Iris pigment epithelial cell (primary cell): ENCODE measurements around the gene POLA2.
"Not testable (repeated sequence)": the region's sequence is repeated elsewhere in the genome, so short reads cannot be mapped to it uniquely, and the experiment has no call there.

Experiments used
- DNase-seq: peaks from one replicate; pipeline ENCODE4 v3.0.0-alpha.2; 2011; ENCODE audit warnings: low read depth

Gene POLA2

GRCh38 chr11:65241692-65242091 lies 20.1 kb upstream of the POLA2 start:
- DNase-seq, result no peak

- no peak for DNase-seq
These were observed 19.4 kb upstream of the POLA2 start for GRCh38 chr11:65242389-65242788.

- DNase-seq, result no peak
These were observed 18.0 kb upstream of the POLA2 start for GRCh38 chr11:65243797-65244196.

- not testable (repeated sequence) for DNase-seq
These were observed 16.7 kb upstream of the POLA2 start for GRCh38 chr11:65245046-65245445.

GRCh38 chr11:65246506-65246905 lies 15.3 kb upstream of the POLA2 start:
- DNase-seq, result no peak

GRCh38 chr11:65248184-65248710 lies 13.5 kb upstream of the POLA2 start:
- DNase-seq, result not testable (repeated sequence)

GRCh38 chr11:65251476-65251875 lies 10.3 kb upstream of the POLA2 start:
- peak; percentile 61 for DNase-seq

GRCh38 chr11:65254724-65255123 lies 7.0 kb upstream of the POLA2 start:
- peak; percentile 37 for DNase-seq

- no peak for DNase-seq
These were observed 2.8 kb upstream of the POLA2 start for GRCh38 chr11:65258988-65259387.

- no peak for DNase-seq
These were observed 1.5 kb upstream of the POLA2 start for GRCh38 chr11:65260302-65260701.

- DNase-seq, result no peak
These were observed 789 bp upstream of the POLA2 start for GRCh38 chr11:65260756-65261590.

- no peak for DNase-seq
These were observed 569 bp downstream of the POLA2 start for GRCh38 chr11:65262381-65262680.

GRCh38 chr11:65262776-65263175 lies 1.0 kb downstream of the POLA2 start:
- DNase-seq, result no peak

GRCh38 chr11:65264747-65265146 lies 3.0 kb downstream of the POLA2 start:
- DNase-seq, result not testable (repeated sequence)

GRCh38 chr11:65266210-65266609 lies 4.4 kb downstream of the POLA2 start:
- DNase-seq, result no peak

- peak; percentile 98 for DNase-seq
These were observed 13.2 kb downstream of the POLA2 start for GRCh38 chr11:65274735-65275682.

- no peak for DNase-seq
These were observed 14.1 kb downstream of the POLA2 start for GRCh38 chr11:65275906-65276305.

GRCh38 chr11:65277631-65278277 lies 16.0 kb downstream of the POLA2 start:
- DNase-seq, result no peak

GRCh38 chr11:65278356-65278755 lies 16.6 kb downstream of the POLA2 start:
- peak; percentile 14 for DNase-seq

GRCh38 chr11:65279279-65279678 lies 17.5 kb downstream of the POLA2 start:
- no peak for DNase-seq

GRCh38 chr11:65279741-65280440 lies 18.1 kb downstream of the POLA2 start:
- DNase-seq, result peak; percentile 99

- peak; percentile 44 for DNase-seq
These were observed 18.9 kb downstream of the POLA2 start for GRCh38 chr11:65280646-65281045.
